Ecto neural progenitor cell (in vitro differentiated cells): Measurements from ENCODE around the gene MRPL43.
"Not testable (repeated sequence)": the region's sequence is repeated elsewhere in the genome, so short reads cannot be mapped to it uniquely, and the experiment has no call there.

Experiments used
- DNase-seq: peaks from one replicate; pipeline ENCODE4 v3.0.0-alpha.2; 2018; ENCODE audit warnings: low spot score

MRPL43 gene

GRCh38 chr10:100982916-100983830, 4.1 kb downstream of the MRPL43 start:
- DNase-seq = peak; percentile 16

- DNase-seq = no peak
Observed at GRCh38 chr10:100981178-100981772, 6.0 kb downstream of the MRPL43 start.

- DNase-seq = no peak
Observed at GRCh38 chr10:100980711-100981110, 6.6 kb downstream of the MRPL43 start.

GRCh38 chr10:100980311-100980710, 7.0 kb downstream of the MRPL43 start:
- DNase-seq = no peak

- peak; percentile 17 for DNase-seq
Observed at GRCh38 chr10:100979791-100980272, 7.5 kb downstream of the MRPL43 start.

- peak; percentile 32 for DNase-seq
Observed at GRCh38 chr10:100978901-100979195, 8.4 kb downstream of the MRPL43 start.

GRCh38 chr10:100978121-100978900, 9.0 kb downstream of the MRPL43 start:
- DNase-seq = peak; percentile 18

- DNase-seq = no peak
Observed at GRCh38 chr10:100977436-100977835, 9.9 kb downstream of the MRPL43 start.

- DNase-seq = no peak
Observed at GRCh38 chr10:100976906-100977305, 10.4 kb downstream of the MRPL43 start.

GRCh38 chr10:100975397-100975796, 11.9 kb downstream of the MRPL43 start:
- not testable (repeated sequence) for DNase-seq

- DNase-seq = no peak
Observed at GRCh38 chr10:100972904-100973535, 14.3 kb downstream of the MRPL43 start.

GRCh38 chr10:100972115-100972903, 15.0 kb downstream of the MRPL43 start:
- DNase-seq = no peak

GRCh38 chr10:100970914-100971811, 16.1 kb downstream of the MRPL43 start:
- DNase-seq = no peak

- no peak for DNase-seq
Observed at GRCh38 chr10:100970076-100970913, 17.0 kb downstream of the MRPL43 start.

GRCh38 chr10:100969187-100970075, 17.9 kb downstream of the MRPL43 start, which contains the start of gene SEMA4G:
Gene SEMA4G (plus strand): TSS chr10:100969504. CDS start chr10:100972913, 3,409 bp downstream.
- peak; percentile 87 for DNase-seq

GRCh38 chr10:100968863-100969186, 18.5 kb downstream of the MRPL43 start:
- no peak for DNase-seq

GRCh38 chr10:100968062-100968736, 19.1 kb downstream of the MRPL43 start:
- no peak for DNase-seq

- DNase-seq = no peak
Observed at GRCh38 chr10:100967332-100967731, 20.0 kb downstream of the MRPL43 start.
